HUES48 (cell line): Measurements from ENCODE around the gene INTS7.

Experiments used
- H3K27ac ChIP-seq: one replicate; pipeline ENCODE4 v1.7.0; 2013; ENCODE audit warnings: low read depth, low read length, inconsistent platforms
- H3K27me3 ChIP-seq: 2 replicates; pipeline ENCODE4 v1.6.1; 2013; ENCODE audit warnings: mild to moderate bottlenecking, low read length; ENCODE audit not compliant: control insufficient read depth, insufficient read depth
- H3K36me3 ChIP-seq: 2 replicates; pipeline ENCODE4 v1.6.1; 2013; ENCODE audit warnings: low read length; ENCODE audit not compliant: control insufficient read depth, insufficient read depth
- H3K4me1 ChIP-seq: 2 replicates; pipeline ENCODE4 v1.6.1; 2013; ENCODE audit warnings: mild to moderate bottlenecking, low read length; ENCODE audit not compliant: control insufficient read depth, insufficient read depth
- H3K4me3 ChIP-seq: 2 replicates; pipeline ENCODE4 v1.5.1; 2013; ENCODE audit warnings: mild to moderate bottlenecking, low read depth, low read length
- H3K9ac ChIP-seq: 2 replicates; pipeline ENCODE4 v1.6.1; 2013; ENCODE audit warnings: mild to moderate bottlenecking, low read depth, low read length, moderate library complexity
- H3K9me3 ChIP-seq: 2 replicates; pipeline ENCODE4 v1.6.1; 2013; ENCODE audit warnings: low read length; ENCODE audit not compliant: control insufficient read depth, insufficient read depth

Gene INTS7

DNA sequence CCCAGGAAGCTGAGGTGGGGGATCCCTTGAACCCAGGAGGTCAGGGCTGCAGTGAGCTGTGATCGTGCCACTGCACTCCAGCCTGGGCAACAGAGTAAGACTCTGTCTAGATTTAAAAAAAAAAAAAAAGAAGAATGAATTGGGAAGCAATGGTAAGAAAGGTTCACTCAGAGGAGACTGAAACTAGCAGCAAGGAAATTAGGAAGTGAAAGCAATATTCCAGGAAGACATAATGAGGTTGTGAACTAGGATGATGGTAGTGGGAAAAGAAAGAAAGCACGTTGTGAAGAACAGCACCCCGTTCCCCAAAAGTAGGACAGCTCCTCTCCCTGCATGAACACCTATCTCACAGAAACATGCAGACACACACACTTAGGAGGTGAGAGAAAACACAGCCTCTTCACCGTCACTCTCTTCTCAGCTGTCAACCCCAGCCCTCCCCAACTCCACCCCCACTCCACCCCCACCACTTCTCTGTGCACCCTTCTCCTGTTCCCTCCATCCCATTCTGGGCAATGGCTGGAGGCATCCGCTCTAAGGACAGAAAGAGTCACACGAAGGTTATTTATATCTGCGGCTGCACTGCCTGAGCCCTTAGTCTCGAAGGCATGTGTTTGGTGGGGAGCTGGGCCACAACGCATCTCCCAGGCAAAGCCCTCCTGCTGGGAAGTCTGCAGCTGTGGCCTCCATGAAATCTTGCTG lies 103.0 kb downstream of the INTS7 start:
- Histone ChIP-seq H3K4me1 (peaks cover 25% of the 10 kb centered on the region), H3K36me3 (no peaks in the 10 kb centered on the region), H3K4me3 (no peak overlapping the region), H3K9ac (no peak overlapping the region), H3K9me3 (no peaks in the 10 kb centered on the region), H3K27me3 (no peaks in the 10 kb centered on the region), H3K27ac (no peak overlapping the region)

DNA sequence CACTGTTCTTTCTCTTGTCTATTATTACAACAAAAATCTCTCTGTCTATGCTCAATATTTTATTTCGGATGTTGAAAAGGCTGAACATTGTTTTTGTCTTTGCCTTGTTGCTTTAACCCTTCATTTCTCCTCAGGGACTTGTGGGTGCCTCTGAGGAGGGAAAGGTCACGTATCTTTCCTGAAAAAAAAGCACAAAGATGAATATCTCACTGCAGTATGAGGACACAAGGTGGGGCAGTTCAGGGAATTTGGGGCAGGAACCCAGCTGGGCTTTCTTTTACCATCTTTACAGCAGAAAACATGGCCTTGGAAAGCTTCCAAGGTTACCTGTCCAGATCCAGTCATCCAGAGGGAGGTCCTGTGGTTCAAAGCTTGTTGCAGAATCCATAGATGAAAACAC lies 105.7 kb downstream of the INTS7 start:
- Histone ChIP-seq H3K27ac (no peak overlapping the region), H3K9ac (no peak overlapping the region), H3K4me3 (no peak overlapping the region), H3K27me3 (no peaks in the 10 kb centered on the region), H3K9me3 (no peaks in the 10 kb centered on the region), H3K36me3 (no peaks in the 10 kb centered on the region), H3K4me1 (peaks cover 25% of the 10 kb centered on the region)

DNA sequence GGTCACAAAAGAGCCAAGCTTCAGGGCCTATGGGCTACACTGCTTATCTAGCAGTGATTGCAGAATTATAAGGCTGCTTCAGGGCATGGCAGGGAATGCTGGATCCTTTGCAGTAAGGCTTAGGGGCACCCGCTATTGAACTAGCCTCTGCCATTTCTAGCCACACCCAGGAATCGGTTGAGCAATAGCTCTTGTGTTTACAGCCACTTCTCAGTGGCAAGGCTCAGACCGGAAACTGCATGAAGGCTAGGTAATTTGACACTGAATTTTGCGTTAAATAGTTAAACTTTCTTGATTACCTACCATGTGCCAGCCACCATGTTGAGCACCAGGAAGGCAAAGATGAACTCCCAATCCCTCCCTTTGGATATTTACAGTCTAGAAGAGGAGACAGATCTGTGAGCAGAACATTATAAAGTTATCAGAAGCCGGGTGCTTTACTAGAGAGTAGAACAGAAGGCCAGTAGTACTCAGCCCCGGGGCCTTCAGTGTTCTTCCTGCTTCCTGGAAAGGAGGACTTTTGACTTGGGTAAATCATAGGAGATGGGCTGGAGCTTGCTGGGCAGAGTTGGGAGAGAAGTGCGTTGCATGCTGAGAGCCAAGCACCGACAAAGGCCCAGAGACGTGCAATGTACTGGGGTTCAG lies 106.2 kb downstream of the INTS7 start:
- H3K9ac ChIP-seq: no peak overlapping the region
- peak overlapping the region; percentile 75 for H3K27ac ChIP-seq
- no peaks in the 10 kb centered on the region for H3K9me3 ChIP-seq
- H3K36me3 ChIP-seq: no peaks in the 10 kb centered on the region
- H3K27me3 ChIP-seq: no peaks in the 10 kb centered on the region
- peaks cover 25% of the 10 kb centered on the region for H3K4me1 ChIP-seq
- H3K4me3 ChIP-seq: no peak overlapping the region

DNA sequence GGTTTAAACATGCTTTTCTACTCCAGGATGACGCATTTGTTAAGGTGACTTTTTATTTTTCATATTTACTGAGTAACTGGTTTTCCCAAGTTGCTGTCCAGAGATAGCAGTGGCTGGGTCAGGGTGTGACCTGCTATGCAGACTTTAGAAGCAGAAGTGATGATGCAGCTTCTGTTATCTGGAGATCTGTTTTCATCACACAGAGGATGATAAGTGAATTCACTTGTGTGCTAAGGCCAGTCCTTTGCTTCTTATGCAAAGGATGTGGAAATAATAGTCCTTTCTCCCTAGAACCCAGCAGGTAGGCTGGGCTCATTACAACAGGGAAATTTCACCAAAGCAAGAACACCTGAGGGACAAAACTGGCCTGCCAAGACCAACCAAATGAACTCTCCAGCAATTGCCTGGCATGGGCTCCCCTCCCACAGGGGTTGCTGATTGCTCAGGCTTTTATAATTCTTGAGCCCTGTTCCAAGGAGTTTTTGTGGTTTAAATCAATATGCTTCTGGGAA lies 107.0 kb downstream of the INTS7 start:
- peaks cover 25% of the 10 kb centered on the region for H3K4me1 ChIP-seq
- H3K9ac ChIP-seq: no peak overlapping the region
- no peak overlapping the region for H3K4me3 ChIP-seq
- H3K27me3 ChIP-seq: no peaks in the 10 kb centered on the region
- H3K27ac ChIP-seq: peak overlapping the region; percentile 75
- H3K36me3 ChIP-seq: no peaks in the 10 kb centered on the region
- H3K9me3 ChIP-seq: no peaks in the 10 kb centered on the region

DNA sequence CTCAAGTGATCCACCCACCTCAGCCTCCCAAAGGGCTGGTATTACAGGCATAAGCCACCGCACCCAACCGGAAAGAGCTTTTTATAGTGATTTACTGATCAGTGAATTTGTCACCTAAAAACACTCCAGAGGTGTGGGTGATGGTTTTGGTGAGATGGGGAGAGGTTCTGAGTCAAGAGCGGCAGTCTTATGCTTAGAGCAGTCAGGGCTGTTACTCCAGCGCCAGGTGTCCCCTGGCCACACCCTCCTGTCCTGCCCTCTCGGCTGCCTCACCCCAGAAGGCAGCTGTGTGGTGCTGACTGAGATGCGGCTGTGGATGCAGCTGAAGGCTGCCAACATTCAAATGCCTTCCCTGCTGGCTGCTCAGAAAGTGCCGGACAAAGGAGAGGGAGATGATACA lies 110.3 kb downstream of the INTS7 start:
- Histone ChIP-seq H3K27me3 (no peaks in the 10 kb centered on the region), H3K9ac (no peak overlapping the region), H3K4me1 (peaks cover 25% of the 10 kb centered on the region), H3K4me3 (no peak overlapping the region), H3K9me3 (no peaks in the 10 kb centered on the region), H3K27ac (no peak overlapping the region), H3K36me3 (no peaks in the 10 kb centered on the region)

DNA sequence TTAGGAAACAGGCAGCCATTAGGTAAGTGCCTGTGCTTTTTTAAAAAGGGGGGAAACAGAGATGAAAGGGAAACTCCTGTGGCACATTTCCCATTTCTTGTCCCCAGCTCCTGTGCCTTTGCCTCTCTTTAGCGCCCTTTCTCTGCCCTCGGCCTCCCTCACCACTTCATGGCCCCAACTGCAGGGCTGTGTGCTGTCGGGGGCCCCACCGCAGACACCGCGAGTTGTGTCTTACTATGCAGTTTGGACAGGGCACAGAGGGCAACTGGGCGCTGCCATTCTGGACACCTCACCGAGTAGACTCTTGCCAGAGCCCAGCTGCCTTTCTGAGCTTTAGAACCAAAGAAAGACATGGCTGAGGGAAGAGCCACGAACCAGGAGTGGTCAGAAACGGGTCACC lies 111.1 kb downstream of the INTS7 start:
- H3K27me3 ChIP-seq: no peaks in the 10 kb centered on the region
- peaks cover 20% of the 10 kb centered on the region for H3K4me1 ChIP-seq
- H3K9ac ChIP-seq: no peak overlapping the region
- H3K27ac ChIP-seq: no peak overlapping the region
- H3K9me3 ChIP-seq: no peaks in the 10 kb centered on the region
- H3K36me3 ChIP-seq: no peaks in the 10 kb centered on the region
- no peak overlapping the region for H3K4me3 ChIP-seq

DNA sequence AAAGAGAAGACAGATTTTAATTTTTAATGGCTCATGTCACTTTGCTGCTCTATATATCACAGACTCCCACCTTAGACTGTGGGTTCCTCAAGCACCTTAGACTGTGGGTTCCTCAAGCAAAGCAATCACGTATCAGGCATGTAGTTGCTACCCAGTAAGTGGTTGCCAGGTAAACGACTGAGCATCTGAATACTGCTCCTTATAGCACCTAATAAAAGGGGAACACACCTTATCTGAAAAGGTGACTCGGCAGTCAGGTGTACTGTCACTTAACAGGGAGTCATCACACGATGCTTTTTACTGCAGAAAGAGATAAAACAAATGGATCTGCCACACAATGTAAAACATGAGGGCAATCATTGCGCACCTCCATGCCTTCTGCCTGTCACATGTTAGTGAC lies 112.3 kb downstream of the INTS7 start:
- Histone ChIP-seq H3K36me3 (no peaks in the 10 kb centered on the region), H3K4me1 (peaks cover 12% of the 10 kb centered on the region), H3K9me3 (no peaks in the 10 kb centered on the region), H3K27ac (no peak overlapping the region), H3K9ac (no peak overlapping the region), H3K4me3 (no peak overlapping the region), H3K27me3 (no peaks in the 10 kb centered on the region)

DNA sequence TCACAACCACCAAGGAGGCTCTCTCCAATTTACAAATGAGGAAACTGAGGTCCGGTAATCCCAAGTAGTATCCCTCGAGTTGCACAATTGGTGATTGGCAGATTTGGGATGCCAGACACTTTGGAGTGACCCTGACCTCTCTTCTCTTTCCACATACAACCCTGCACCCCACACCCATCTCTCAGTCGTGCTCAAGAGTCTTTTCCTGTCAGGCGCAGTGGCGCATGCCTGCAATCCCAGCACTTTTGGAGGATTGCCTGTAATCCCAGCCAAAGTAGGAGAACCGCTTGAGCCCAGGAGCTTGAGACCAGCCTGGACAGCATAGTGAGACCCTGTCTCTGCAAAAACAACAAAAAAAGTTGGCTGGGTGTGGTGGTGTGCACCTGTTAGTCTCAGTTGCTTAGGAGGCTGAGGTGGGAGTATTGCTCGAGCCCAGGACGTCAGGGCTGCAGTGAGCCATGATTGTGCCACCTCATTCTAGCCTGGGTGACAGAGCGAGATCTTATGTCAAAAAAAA lies 113.7 kb downstream of the INTS7 start:
- H3K9me3 ChIP-seq: no peaks in the 10 kb centered on the region
- no peaks in the 10 kb centered on the region for H3K27me3 ChIP-seq
- no peak overlapping the region for H3K27ac ChIP-seq
- no peak overlapping the region for H3K9ac ChIP-seq
- H3K4me3 ChIP-seq: no peak overlapping the region
- peaks cover 10% of the 10 kb centered on the region; the same call in 1 of the 2 replicates for H3K4me1 ChIP-seq
- H3K36me3 ChIP-seq: no peaks in the 10 kb centered on the region

DNA sequence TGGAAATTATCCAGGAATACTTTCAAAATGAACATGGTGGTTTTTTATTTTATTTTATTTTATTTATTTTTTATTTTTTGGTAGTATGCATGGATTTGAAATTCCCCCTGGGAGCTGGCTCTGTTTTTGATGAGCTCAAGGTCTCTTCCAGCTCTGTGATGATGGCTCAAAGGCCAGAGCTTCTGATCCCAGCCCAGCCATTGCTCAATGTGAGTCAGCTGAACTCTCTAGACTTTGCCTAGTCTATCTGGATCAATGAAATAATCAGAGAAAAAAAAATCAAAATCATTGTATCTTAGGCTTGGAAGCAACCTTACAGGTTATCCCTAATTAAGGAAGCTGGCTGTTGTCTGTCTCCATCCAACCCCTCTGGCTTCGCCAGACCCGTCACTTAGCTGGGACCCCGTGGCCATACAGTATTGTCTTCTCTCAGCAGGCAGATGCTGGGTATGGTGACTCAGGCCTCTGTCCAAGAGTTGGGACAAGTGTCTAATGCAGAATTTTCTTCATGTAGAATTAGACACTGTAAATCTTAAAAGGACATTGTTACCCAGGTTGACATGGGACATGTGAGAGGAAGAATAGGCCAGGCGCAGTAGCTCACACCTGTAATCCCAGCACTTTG lies 114.6 kb downstream of the INTS7 start:
- Histone ChIP-seq H3K4me3 (no peak overlapping the region), H3K9me3 (no peaks in the 10 kb centered on the region), H3K36me3 (no peaks in the 10 kb centered on the region), H3K27ac (no peak overlapping the region), H3K9ac (no peak overlapping the region), H3K4me1 (peaks cover 10% of the 10 kb centered on the region; the same call in 1 of the 2 replicates), H3K27me3 (no peaks in the 10 kb centered on the region)

DNA sequence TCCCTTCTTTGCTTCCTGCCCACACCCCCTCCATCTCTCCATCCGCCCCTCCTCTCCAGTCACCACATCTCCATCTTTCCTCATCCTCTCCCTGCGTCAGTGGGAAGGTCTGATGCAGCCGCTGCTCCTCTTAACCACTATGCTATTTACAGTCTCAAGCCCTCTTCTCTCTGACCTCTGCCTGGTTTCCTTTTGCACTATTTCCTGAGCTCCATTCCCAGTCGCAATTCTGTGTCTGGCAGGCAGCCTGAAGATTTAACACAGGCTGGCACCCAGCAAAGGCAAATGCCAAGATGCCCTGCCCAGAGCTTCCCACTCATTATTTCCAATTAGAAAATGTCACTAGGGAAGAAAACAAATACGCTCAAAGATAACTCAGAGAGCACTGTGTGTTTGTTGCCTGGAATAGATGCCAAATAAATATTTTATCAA lies 115.2 kb downstream of the INTS7 start:
- Histone ChIP-seq H3K4me1 (peaks cover 7% of the 10 kb centered on the region; the same call in 1 of the 2 replicates), H3K36me3 (no peaks in the 10 kb centered on the region), H3K9ac (no peak overlapping the region), H3K27me3 (no peaks in the 10 kb centered on the region), H3K27ac (no peak overlapping the region), H3K9me3 (no peaks in the 10 kb centered on the region), H3K4me3 (no peak overlapping the region)
